Activated T-cell treated with anti-CD3 and anti-CD28 coated beads, Interleukin-2, amount 50 U/mL, for 4 hours (primary cell): ENCODE results near the gene MRPL18. TPM values are rescaled to one million over a fixed set of nuclear protein-coding genes. Genes with fewer than 3 reads are reported as not detected.

Experiments
- ATAC-seq, 2 donors: fragments of 200-7000 bp; cut with Tn5 transposase; one replicate each; pipeline ENCODE4 v1.10.0; 2021
- DNase-seq: peaks from one replicate; pipeline ENCODE4 v3.0.0-alpha.2; 2020
- H3K27me3 Mint-ChIP-seq: one replicate; pipeline ENCODE4 v1.8.0; 2021; ENCODE audit warnings: low read depth, mixed read lengths
- H3K36me3 Mint-ChIP-seq: one replicate; pipeline ENCODE4 v1.8.0; 2022; ENCODE audit warnings: mixed read lengths; ENCODE audit not compliant: insufficient read depth
- H3K4me1 Mint-ChIP-seq: one replicate; pipeline ENCODE4 v1.8.0; 2021; ENCODE audit warnings: low read depth, mixed read lengths
- H3K4me3 Mint-ChIP-seq: one replicate; pipeline ENCODE4 v1.8.0; 2021; ENCODE audit warnings: mild to moderate bottlenecking, moderate library complexity, mixed read lengths
- H3K9me3 Mint-ChIP-seq: one replicate; pipeline ENCODE4 v1.8.0; 2021; ENCODE audit warnings: mixed read lengths
- total RNA-seq, 3 donors: library from RNA; stranded (reverse); gene quantifications; one replicate each; pipeline ENCODE4 v1.2.1, GENCODE V29; 2021

Gene MRPL18
- total RNA-seq, 3 donors from 2014 or later, result 99.8 to 111 (median 101) TPM

GRCh38 chr6:159833556-159833955 is 43.3 kb downstream of the MRPL18 start:
- Mint-ChIP-seq H3K36me3 (no peaks in the 10 kb centered on the region), H3K4me1 (peaks cover 15% of the 10 kb centered on the region), H3K27me3 (no peaks in the 10 kb centered on the region), H3K4me3 (no peak overlapping the region), H3K9me3 (no peaks in the 10 kb centered on the region)
- no peak for DNase-seq
- no peak for ATAC-seq

GRCh38 chr6:159833997-159834603 is 43.8 kb downstream of the MRPL18 start:
- Mint-ChIP-seq H3K4me1 (peaks cover 15% of the 10 kb centered on the region), H3K4me3 (no peak overlapping the region), H3K9me3 (no peaks in the 10 kb centered on the region), H3K36me3 (no peaks in the 10 kb centered on the region), H3K27me3 (no peaks in the 10 kb centered on the region)
- ATAC-seq, result no peak
- no peak for DNase-seq

GRCh38 chr6:159836718-159837490 is 46.6 kb downstream of the MRPL18 start:
- Mint-ChIP-seq H3K4me1 (peaks cover 9% of the 10 kb centered on the region), H3K36me3 (no peaks in the 10 kb centered on the region), H3K27me3 (peaks cover 3% of the 10 kb centered on the region), H3K4me3 (no peak overlapping the region), H3K9me3 (no peaks in the 10 kb centered on the region)
- ATAC-seq (no peak), DNase-seq (no peak)

DNA sequence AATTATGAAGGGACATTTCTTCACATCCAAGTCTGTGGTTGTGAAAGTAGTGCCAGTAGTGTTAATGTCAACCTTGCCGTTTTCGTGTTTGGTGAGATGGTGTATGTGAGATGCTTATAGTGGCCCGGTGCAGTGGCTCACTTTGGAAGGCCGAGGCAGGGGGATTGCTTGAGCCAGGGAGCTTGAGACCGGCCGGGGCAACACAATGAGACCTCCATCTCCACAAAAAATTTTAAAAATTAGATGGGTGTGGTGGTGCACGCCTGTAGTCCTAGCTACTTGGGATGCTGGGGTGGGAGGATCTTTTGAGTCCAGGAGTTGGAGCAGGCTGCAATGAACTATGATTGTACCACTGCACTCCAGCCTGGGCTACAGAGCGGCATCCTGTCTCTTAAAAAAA is 47.2 kb downstream of the MRPL18 start:
- no peak for ATAC-seq
- H3K4me1 Mint-ChIP-seq, result peaks cover 9% of the 10 kb centered on the region
- no peak overlapping the region for H3K4me3 Mint-ChIP-seq
- no peaks in the 10 kb centered on the region for H3K36me3 Mint-ChIP-seq
- H3K27me3 Mint-ChIP-seq, result peaks cover 3% of the 10 kb centered on the region
- DNase-seq, result no peak
- no peaks in the 10 kb centered on the region for H3K9me3 Mint-ChIP-seq

DNA sequence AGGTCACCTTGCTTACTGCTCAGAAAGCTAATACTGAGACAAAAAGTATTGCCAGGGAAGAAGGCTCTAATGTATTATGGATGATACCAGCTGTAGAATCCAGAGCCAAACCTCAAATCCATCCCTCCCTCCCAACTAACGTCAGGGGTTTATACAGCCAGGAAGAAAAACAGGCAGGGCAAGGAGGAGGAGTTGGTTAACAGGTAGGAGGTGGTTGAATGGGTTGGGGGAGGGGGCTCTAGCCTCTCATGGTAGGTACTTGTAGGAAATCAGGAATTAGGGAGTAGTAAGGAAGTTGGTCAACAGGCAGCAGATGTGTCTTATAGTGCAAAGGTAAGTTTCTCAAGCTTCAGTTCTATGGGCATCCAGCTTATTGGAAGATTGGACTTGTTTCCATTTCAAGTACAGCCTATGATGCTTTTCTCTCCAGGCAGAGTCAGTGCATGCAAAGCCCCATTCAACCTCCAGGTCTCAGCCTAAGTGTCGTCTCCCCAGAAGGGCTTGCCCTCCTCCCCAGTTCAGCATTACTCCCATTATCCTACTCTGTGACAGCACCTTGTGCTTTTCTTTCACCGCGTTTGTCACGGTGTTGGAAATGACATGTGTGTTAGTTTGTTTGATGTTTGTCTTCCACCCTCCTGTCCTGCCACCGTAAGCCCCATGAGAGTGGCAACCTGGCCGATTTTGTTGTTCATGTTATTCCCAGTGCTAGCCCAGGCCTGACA is 47.9 kb downstream of the MRPL18 start:
- H3K9me3 Mint-ChIP-seq, result no peaks in the 10 kb centered on the region
- H3K4me3 Mint-ChIP-seq, result no peak overlapping the region
- DNase-seq, result no peak
- peaks cover 3% of the 10 kb centered on the region for H3K27me3 Mint-ChIP-seq
- H3K4me1 Mint-ChIP-seq, result peaks cover 7% of the 10 kb centered on the region
- ATAC-seq, result no peak
- H3K36me3 Mint-ChIP-seq, result no peaks in the 10 kb centered on the region

DNA sequence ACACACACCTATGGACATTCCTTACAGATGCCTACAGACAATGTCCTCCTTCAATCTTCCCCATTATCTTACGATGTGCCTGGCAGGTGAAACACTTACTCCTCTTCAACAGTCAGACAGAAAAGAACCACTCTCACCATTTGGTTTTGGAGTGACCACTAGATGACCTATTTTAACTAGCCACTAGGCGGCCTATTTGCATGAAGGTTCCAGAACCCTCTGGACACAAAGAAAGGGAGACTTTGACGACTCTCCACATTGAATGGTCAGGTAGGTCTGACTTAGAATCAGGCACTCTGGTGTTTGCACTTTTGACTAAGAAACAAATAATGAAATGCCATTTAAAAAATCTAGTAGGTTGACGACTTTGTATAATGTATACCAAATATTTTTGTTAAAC is 51.8 kb downstream of the MRPL18 start:
- peaks cover 3% of the 10 kb centered on the region for H3K27me3 Mint-ChIP-seq

GRCh38 chr6:159844737-159845645 is 54.7 kb downstream of the MRPL18 start:
- no peak for ATAC-seq
- Mint-ChIP-seq H3K4me1 (no peaks in the 10 kb centered on the region), H3K9me3 (no peaks in the 10 kb centered on the region), H3K36me3 (no peaks in the 10 kb centered on the region), H3K27me3 (no peaks in the 10 kb centered on the region), H3K4me3 (no peak overlapping the region)
- DNase-seq, result no peak

More for the DNA sequence above, 51.8 kb downstream of the MRPL18 start:
- Mint-ChIP-seq H3K36me3 (no peaks in the 10 kb centered on the region), H3K4me3 (no peak overlapping the region), H3K4me1 (no peaks in the 10 kb centered on the region), H3K9me3 (no peaks in the 10 kb centered on the region)
- no peak for DNase-seq
- no peak for ATAC-seq

Other genes starting within 250 kb of the MRPL18 start
- 100 to 1,000 TPM; 116 to 147 (median 133) TPM for gene SOD2, start 97.2 kb upstream of the MRPL18 start, total RNA-seq
- gene WTAP, start 63.0 kb upstream of the MRPL18 start, total RNA-seq, result 100 to 1,000 TPM; 103 to 108 (median 104) TPM
- 10 to 100 TPM; 37.2 to 49.0 (median 44.1) TPM for gene ACAT2, start 28.4 kb upstream of the MRPL18 start, total RNA-seq
- 100 to 1,000 TPM; 623 to 691 (median 686) TPM for gene TCP1, start 865 bp upstream of the MRPL18 start, total RNA-seq
- gene PNLDC1, start 9.8 kb downstream of the MRPL18 start, total RNA-seq, result 1 to 10 TPM in 1 of 3 donors, under 1 TPM in 2; 0.14 to 2.0 (median 0.30) TPM
- gene MAS1, start 100.5 kb downstream of the MRPL18 start, total RNA-seq, result not detected
- 10 to 100 TPM; 44.9 to 65.3 (median 58.2) TPM for gene IGF2R, start 178.6 kb downstream of the MRPL18 start, total RNA-seq